ENCODE measurements around the gene EMC8. TPM values are rescaled to one million over a fixed set of nuclear protein-coding genes. Genes with fewer than 3 reads are reported as not detected.
"Not testable (repeated sequence)": the region's sequence is repeated elsewhere in the genome, so short reads cannot be mapped to it uniquely, and the experiment has no call there.

EMC8 gene
- total RNA-seq, 1 donor from 2014 or later = 29.2 TPM

- intact Hi-C loops (cut with DNase I) = loop anchor here (5.0 kb wide), 1 partner anchor 196 kb away; no protein-coding TSS in a partner anchor
- ATAC-seq (peak; percentile 94), DNase-seq (ENCODE audit: low spot score) (peak; percentile 88)
These were observed 22.2 kb upstream of the EMC8 start for GRCh38 chr16:85821390-85822135.

- intact Hi-C loops (cut with DNase I) = loop anchor here (5.0 kb wide), 1 partner anchor 197 kb away; no protein-coding TSS in a partner anchor
- ATAC-seq (no peak), DNase-seq (ENCODE audit: low spot score) (no peak)
These were observed 21.4 kb upstream of the EMC8 start for GRCh38 chr16:85820604-85821372.

GRCh38 chr16:85819771-85820170, 20.4 kb upstream of the EMC8 start:
- intact Hi-C loops (cut with DNase I) = loop anchor here (5.0 kb wide), 2 partner anchors 198 to 698 kb away; no protein-coding TSS in a partner anchor
- ATAC-seq (no peak), DNase-seq (ENCODE audit: low spot score) (no peak)

GRCh38 chr16:85819245-85819644, 19.9 kb upstream of the EMC8 start:
- intact Hi-C loops (cut with DNase I) = loop anchor here (5.0 kb wide), 1 partner anchor 698 kb away; no protein-coding TSS in a partner anchor
- ATAC-seq (peak; percentile 45), DNase-seq (ENCODE audit: low spot score) (peak; percentile 91)

- DNase-seq (ENCODE audit: low spot score); ATAC-seq: not testable (repeated sequence)
- intact Hi-C loops (cut with DNase I) = loop anchor here (5.0 kb wide), 1 partner anchor 700 kb away; no protein-coding TSS in a partner anchor
These were observed 17.9 kb upstream of the EMC8 start for GRCh38 chr16:85817195-85817594.

- intact Hi-C loops (cut with DNase I) = loop anchor here (5.0 kb wide), 1 partner anchor 701 kb away; no protein-coding TSS in a partner anchor
- ATAC-seq (no peak), DNase-seq (ENCODE audit: low spot score) (no peak)
These were observed 16.8 kb upstream of the EMC8 start for GRCh38 chr16:85816159-85816558.

- intact Hi-C loops (cut with DNase I) = no loop called here
- DNase-seq (ENCODE audit: low spot score) (no peak), ATAC-seq (no peak)
These were observed 13.7 kb upstream of the EMC8 start for GRCh38 chr16:85812811-85813700.

GRCh38 chr16:85812031-85812807, 12.9 kb upstream of the EMC8 start:
- DNase-seq (ENCODE audit: low spot score) (no peak), ATAC-seq (no peak)
- intact Hi-C loops (cut with DNase I) = no loop called here

- intact Hi-C loops (cut with DNase I) = no loop called here
- DNase-seq (ENCODE audit: low spot score) = no peak
- no peak for ATAC-seq
These were observed 11.4 kb upstream of the EMC8 start for GRCh38 chr16:85810742-85811115.

- DNase-seq (ENCODE audit: low spot score) = no peak
- intact Hi-C loops (cut with DNase I) = no loop called here
- ATAC-seq = no peak
These were observed 10.9 kb upstream of the EMC8 start for GRCh38 chr16:85810097-85810741.

GRCh38 chr16:85809645-85810044, 10.3 kb upstream of the EMC8 start:
- DNase-seq (ENCODE audit: low spot score) (no peak), ATAC-seq (no peak)
- intact Hi-C loops (cut with DNase I) = no loop called here

- no peak for DNase-seq (ENCODE audit: low spot score)
- ATAC-seq = no peak
- intact Hi-C loops (cut with DNase I) = no loop called here
These were observed 9.6 kb upstream of the EMC8 start for GRCh38 chr16:85808926-85809325.

GRCh38 chr16:85808104-85808503, 8.8 kb upstream of the EMC8 start:
- ATAC-seq; intact Hi-C loops (cut with DNase I); DNase-seq (ENCODE audit: low spot score): not testable (repeated sequence)

GRCh38 chr16:85807340-85807739, 8.0 kb upstream of the EMC8 start:
- DNase-seq (ENCODE audit: low spot score); intact Hi-C loops (cut with DNase I); ATAC-seq: not testable (repeated sequence)

GRCh38 chr16:85806539-85806938, 7.2 kb upstream of the EMC8 start:
- ATAC-seq (no peak), DNase-seq (ENCODE audit: low spot score) (no peak)
- intact Hi-C loops (cut with DNase I) = no loop called here

- ATAC-seq (no peak), DNase-seq (ENCODE audit: low spot score) (no peak)
- intact Hi-C loops (cut with DNase I) = no loop called here
These were observed 6.2 kb upstream of the EMC8 start for GRCh38 chr16:85805442-85806045.

GRCh38 chr16:85803570-85803969, 4.2 kb upstream of the EMC8 start:
- DNase-seq (ENCODE audit: low spot score) = no peak
- ATAC-seq = no peak
- intact Hi-C loops (cut with DNase I) = no loop called here
